CD4-positive, alpha-beta T cell (primary cell): ENCODE data around the gene OPRL1. TPM values are rescaled to one million over a fixed set of nuclear protein-coding genes. Genes with fewer than 3 reads are reported as not detected.

Source experiments
- ATAC-seq: fragments of 200-7000 bp; cut with Tn5 transposase; one replicate; pipeline ENCODE4 v1.10.0; 2022; ENCODE audit warnings: mild to moderate bottlenecking; ENCODE audit not compliant: poor library complexity
- CTCF ChIA-PET: fragments of 350-600 bp; sonication (Branson Sonifier 250); formaldehyde crosslinking; loops from one replicate; lab custom pipeline; 2021; ENCODE audit warnings: antibody characterized with exemption, inconsistent platforms; lab: Charles Lee
- POLR2A ChIA-PET: fragments of 350-600 bp; sonication (Branson Sonifier 250); formaldehyde crosslinking; loops from one replicate; lab custom pipeline; 2021; ENCODE audit warnings: antibody characterized with exemption, inconsistent platforms; lab: Charles Lee
- DNase-seq, 14 experiments: peaks; one replicate each; pipeline ENCODE4 v3.0.0-alpha.2; 2013 to 2020; ENCODE audit warnings: mixed read lengths in 2 of 14
- H3K27ac ChIP-seq, 2 donors: one replicate each; pipeline versions ENCODE4 v1.5.1 to v1.7.0; 2013; ENCODE audit warnings: low read length in 2 of 2, low read depth in 1 of 2, mild to moderate bottlenecking in 1 of 2
- H3K27me3 ChIP-seq, 2 experiments: 1 replicate in 1 of 2; 2 replicates in 1 of 2; pipeline versions ENCODE4 v1.6.1 to v1.7.0; 2013; ENCODE audit warnings: low read length in 2 of 2, control low read depth in 1 of 2, mild to moderate bottlenecking in 1 of 2, moderate library complexity in 1 of 2; ENCODE audit not compliant: insufficient read depth in 2 of 2, control insufficient read depth in 1 of 2
- H3K36me3 ChIP-seq: one replicate; pipeline ENCODE4 v1.6.1; 2013; ENCODE audit warnings: low read length, control low read depth; ENCODE audit not compliant: insufficient read depth
- H3K4me1 ChIP-seq: one replicate; pipeline ENCODE4 v1.6.1; 2013; ENCODE audit warnings: low read length, control low read depth; ENCODE audit not compliant: insufficient read depth
- H3K4me3 ChIP-seq: one replicate; pipeline ENCODE4 v1.5.1; 2013; ENCODE audit warnings: mild to moderate bottlenecking, low read length, moderate library complexity
- H3K9me3 ChIP-seq, 2 experiments: 1 replicate in 1 of 2; 2 replicates in 1 of 2; pipeline versions ENCODE4 v1.6.1 to v1.7.0; 2013; ENCODE audit warnings: low read length in 2 of 2, mild to moderate bottlenecking in 2 of 2, control low read depth in 1 of 2, moderate library complexity in 1 of 2; ENCODE audit not compliant: control insufficient read depth in 1 of 2, insufficient read depth in 1 of 2
- H3K27ac Mint-ChIP-seq: one replicate; pipeline ENCODE4 v1.8.0; 2020; ENCODE audit warnings: mixed read lengths
- H3K27me3 Mint-ChIP-seq: one replicate; pipeline ENCODE4 v1.8.0; 2021; ENCODE audit warnings: mixed read lengths
- H3K36me3 Mint-ChIP-seq: one replicate; pipeline ENCODE4 v1.8.0; 2021; ENCODE audit warnings: low read depth, mixed read lengths
- H3K4me1 Mint-ChIP-seq: one replicate; pipeline ENCODE4 v1.8.0; 2021; ENCODE audit warnings: low read depth, mixed read lengths
- H3K4me3 Mint-ChIP-seq: one replicate; pipeline ENCODE4 v1.8.0; 2020; ENCODE audit warnings: mild to moderate bottlenecking, mixed read lengths
- H3K9me3 Mint-ChIP-seq: one replicate; pipeline ENCODE4 v1.8.0; 2020; ENCODE audit warnings: mixed read lengths
- CTCF ChIP-seq: fragments of 200-600 bp; IDR thresholded peaks from one replicate; pipeline ENCODE4 v1.8.0; 2022; ENCODE audit warnings: antibody characterized with exemption, mild to moderate bottlenecking
- intact Hi-C, 2 experiments: fragments of 100-400 bp; cut with DNase I in 1 of 2; cut with micrococcal nuclease in 1 of 2; formaldehyde crosslinking; loops; one replicate each; pipeline versions ENCODE4 v1.15.1 to v1.9.0; 2023 to 2025; cut with DNase I, micrococcal nuclease
- total RNA-seq, 174 experiments: library from RNA in 2 of 174; stranded (reverse) in 2 of 174; gene quantifications; one replicate each; pipeline ENCODE4 v1.2.3 and lab custom pipeline; 2021 to 2026

Gene OPRL1
- total RNA-seq, 2 experiments from 2014 or later = 1.0 to 1.2 TPM

- no peak for ATAC-seq
- POLR2A ChIA-PET = interaction anchor here (1.3 to 3.7 kb wide), 2 partner anchors 42 to 217 kb away, joined by 5 to 30 read pairs; partner anchors contain the start of gene TPD52L2
- intact Hi-C loops = loop anchor here in 1 of 2 experiments (2.0 to 5.0 kb wide), 2 partner anchors 42 to 171 kb away; no protein-coding TSS in a partner anchor
Measured at GRCh38 chr20:64080813-64081623, 1.1 kb downstream of the OPRL1 start.

GRCh38 chr20:64081624-64081964 lies 1.7 kb downstream of the OPRL1 start:
- Mint-ChIP-seq H3K4me3 (peak overlapping the region; percentile 85), H3K4me1 (peaks cover 47% of the 10 kb centered on the region), H3K36me3 (peaks cover 5% of the 10 kb centered on the region), H3K9me3 (no peaks in the 10 kb centered on the region), H3K27ac (peak overlapping the region; percentile 78), H3K27me3 (no peaks in the 10 kb centered on the region)
- no peak for ATAC-seq
- ChIA-PET CTCF (interaction anchor here (2.6 kb wide), 1 partner anchor 40 kb away, joined by 25 read pairs; no protein-coding TSS in a partner anchor), POLR2A (interaction anchor here (1.3 kb wide), 1 partner anchor 217 kb away, joined by 5 read pairs; the partner anchor contains the start of gene TPD52L2)
- peaks cover 0 to 5% of the 10 kb centered on the region in 2 experiments for H3K27me3 ChIP-seq
- H3K4me3 ChIP-seq = no peak overlapping the region
- DNase-seq = peak in 1 of 14 experiments; percentile 23
- intact Hi-C loops = loop anchor here in 1 of 2 experiments (2.0 to 5.0 kb wide), 2 partner anchors 43 to 171 kb away; no protein-coding TSS in a partner anchor
- peaks cover 0 to 1% of the 10 kb centered on the region in 2 experiments for H3K9me3 ChIP-seq
- peaks cover 60% of the 10 kb centered on the region for H3K4me1 ChIP-seq
- H3K27ac ChIP-seq = no peak overlapping the region
- no peak for TF ChIP-seq CTCF
- peaks cover 2% of the 10 kb centered on the region for H3K36me3 ChIP-seq

More at GRCh38 chr20:64080813-64081623, 1.1 kb downstream of the OPRL1 start:
- CTCF ChIA-PET = interaction anchor here (1.0 kb wide), 1 partner anchor 107 kb away, joined by 3 read pairs; no protein-coding TSS in a partner anchor
- Histone ChIP-seq H3K4me1 (peaks cover 66% of the 10 kb centered on the region), H3K27me3 (peaks cover 0 to 5% of the 10 kb centered on the region in 2 experiments), H3K4me3 (peak overlapping the region; percentile 57), H3K9me3 (no peaks in the 10 kb centered on the region), H3K27ac (peak overlapping the region in 1 of 2 donors; percentile 78), H3K36me3 (peaks cover 8% of the 10 kb centered on the region)
- Mint-ChIP-seq H3K27me3 (no peaks in the 10 kb centered on the region), H3K4me3 (peak overlapping the region; percentile 85), H3K9me3 (no peaks in the 10 kb centered on the region), H3K4me1 (peaks cover 47% of the 10 kb centered on the region), H3K36me3 (peaks cover 6% of the 10 kb centered on the region), H3K27ac (peak overlapping the region; percentile 78)
- DNase-seq = no peak
- TF ChIP-seq CTCF = no peak

- no peaks in the 10 kb centered on the region for H3K36me3 ChIP-seq
- H3K27me3 ChIP-seq = peaks cover 0 to 5% of the 10 kb centered on the region in 2 experiments
- peaks cover 0 to 6% of the 10 kb centered on the region in 2 experiments for H3K9me3 ChIP-seq
- CTCF ChIA-PET = interaction anchor here (1.3 to 2.6 kb wide), 2 partner anchors 20 to 39 kb away, joined by 6 to 25 read pairs; partner anchors contain the start of gene TCEA2
- TF ChIP-seq CTCF = no peak
- H3K4me3 Mint-ChIP-seq = peak overlapping the region; percentile 85
- H3K9me3 Mint-ChIP-seq = no peaks in the 10 kb centered on the region
- peak overlapping the region; percentile 78 for H3K27ac Mint-ChIP-seq
- peaks cover 5% of the 10 kb centered on the region for H3K36me3 Mint-ChIP-seq
- DNase-seq = no peak
- no peak overlapping the region for H3K4me3 ChIP-seq
- ATAC-seq = no peak
- peaks cover 42% of the 10 kb centered on the region for H3K4me1 Mint-ChIP-seq
- H3K27ac ChIP-seq = no peak overlapping the region
- no peaks in the 10 kb centered on the region for H3K27me3 Mint-ChIP-seq
- peaks cover 54% of the 10 kb centered on the region for H3K4me1 ChIP-seq
- intact Hi-C loops = loop anchor here in 1 of 2 experiments (5.0 kb wide), 1 partner anchor 170 kb away; no protein-coding TSS in a partner anchor
- POLR2A ChIA-PET = interaction anchor here (2.5 kb wide), 1 partner anchor 18 kb away, joined by 7 read pairs; no protein-coding TSS in a partner anchor
Measured at GRCh38 chr20:64082126-64082731, 2.3 kb downstream of the OPRL1 start.
